Right lobe of liver (tissue), 6 donors: ENCODE results near the gene CBR1. TPM values are rescaled to one million over a fixed set of nuclear protein-coding genes. Genes with fewer than 3 reads are reported as not detected.

ENCODE experiments used
- ATAC-seq, 4 donors: fragments of 200-7000 bp; cut with Tn5 transposase; one replicate each; pipeline ENCODE4 v1.9.1; 2020; ENCODE audit warnings: mild to moderate bottlenecking in 4 of 4, moderate library complexity in 4 of 4
- DNase-seq, 3 donors: peaks; one replicate each; pipeline ENCODE4 v3.0.0-alpha.2; 2020
- H3K27ac ChIP-seq, 3 donors: fragments of 200-600 bp; one replicate each; pipeline ENCODE4 v1.8.0; 2022
- H3K27me3 ChIP-seq, 2 donors: fragments of 200-600 bp; one replicate each; pipeline ENCODE4 v1.8.0; 2022
- H3K36me3 ChIP-seq, 4 donors: fragments of 200-600 bp; sonication (generic) in 1 of 4; one replicate each; pipeline versions ENCODE4 v1.5.1 to v1.8.0; 2017 to 2022; ENCODE audit warnings: control low read depth in 1 of 4
- H3K4me1 ChIP-seq, 4 donors: fragments of 200-600 bp; sonication (generic) in 1 of 4; one replicate each; pipeline versions ENCODE4 v1.5.1 to v1.8.0; 2017 to 2022; ENCODE audit warnings: control low read depth in 1 of 4
- H3K4me3 ChIP-seq, 3 donors: fragments of 200-600 bp; one replicate each; pipeline ENCODE4 v1.8.0; 2022
- H3K9me3 ChIP-seq, 4 donors: fragments of 200-600 bp; sonication (generic) in 1 of 4; one replicate each; pipeline versions ENCODE4 v1.5.1 to v1.8.0; 2017 to 2022; ENCODE audit warnings: control low read depth in 1 of 4
- POLR2A ChIP-seq: fragments of 450-650 bp; IDR thresholded peaks from one replicate; pipeline ENCODE4 v1.6.1; 2017; ENCODE audit warnings: antibody characterized with exemption, mild to moderate bottlenecking
- WGBS: methylation state at CpG from one replicate; pipeline ENCODE4 v1.1.6; 2018; ENCODE audit warnings: low coverage, low lambda C conversion rate; ENCODE audit not compliant: insufficient coverage; ENCODE audit errors: missing lambda C conversion rate; 5-methylcytosine and 5-hydroxymethylcytosine counted together
- intact Hi-C, 2 donors: fragments of 100-400 bp; cut with DNase I; formaldehyde crosslinking; loops; one replicate each; pipeline versions ENCODE4 v1.11.2 to v1.14.1; 2022
- total RNA-seq, 6 experiments: library from RNA; depleted of rRNA in 2 of 6; stranded (reverse); fragments of >200 nt in 2 of 6; fragmentation: NEBNext Ultra II Directional in 3 of 6; extraction: Animal tissue kit (Norgen Biotek cat#: 25700) in 3 of 6; gene quantifications; one replicate each; pipeline versions ENCODE4 v1.1.0 to v1.2.4, GENCODE V29; 2016 to 2023
- TF ChIP-seq, protein P1 (sequence below), 4 donors: fragments of 200-600 bp in 3 of 4; fragments of 450-650 bp in 1 of 4; IDR thresholded peaks; one replicate each; pipeline versions ENCODE4 v1.5.1 to v1.8.0; 2016 to 2022; ENCODE audit warnings: antibody characterized with exemption in 4 of 4, mild to moderate bottlenecking in 2 of 4
- donor health status: DM: no; HTN: yes; CAD: no.
- donor health status: DM: no; HTN: no; CAD: no.
- donor health status: DM: no; HTN: no; CAD: no.
- donor health status: DM: no; HTN: yes; CAD: no.
- donor health status: DM: no; HTN: yes; CAD: no.

CBR1 gene
- total RNA-seq, 6 experiments from 2014 or later = 59.1 to 688 (median 211) TPM

DNA sequence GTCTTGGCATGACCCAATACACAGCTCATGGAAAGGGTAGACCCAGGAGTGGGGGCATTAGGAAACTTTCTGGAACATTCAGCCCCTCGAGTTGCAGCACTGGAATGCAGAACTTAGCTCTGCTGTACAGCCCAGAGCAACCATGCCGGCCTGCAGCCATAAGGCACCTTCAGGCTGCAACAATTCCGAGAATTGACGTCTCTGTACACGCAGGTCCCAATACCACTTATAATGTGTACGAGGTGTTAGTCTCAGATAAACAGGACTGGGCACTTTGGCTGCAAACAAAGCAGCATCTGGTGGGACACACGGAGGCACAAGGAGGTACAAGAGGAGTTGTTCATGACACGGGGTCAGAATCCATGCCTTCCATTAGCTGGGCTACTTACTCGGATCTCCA, 7.9 kb downstream of the CBR1 start:
- Histone ChIP-seq H3K4me1 (peaks cover 0 to 88% (median 11%) of the 10 kb centered on the region in 4 donors), H3K27me3 (no peaks in the 10 kb centered on the region), H3K36me3 (peaks cover 0 to 7% (median 2%) of the 10 kb centered on the region in 4 donors), H3K9me3 (no peaks in the 10 kb centered on the region), H3K4me3 (no peak overlapping the region), H3K27ac (peak overlapping the region in 1 of 3 donors; percentile 62)
- ATAC-seq (no peak), DNase-seq (no peak)
- no peak for TF ChIP-seq POLR2A
- TF ChIP-seq, protein P1, sequence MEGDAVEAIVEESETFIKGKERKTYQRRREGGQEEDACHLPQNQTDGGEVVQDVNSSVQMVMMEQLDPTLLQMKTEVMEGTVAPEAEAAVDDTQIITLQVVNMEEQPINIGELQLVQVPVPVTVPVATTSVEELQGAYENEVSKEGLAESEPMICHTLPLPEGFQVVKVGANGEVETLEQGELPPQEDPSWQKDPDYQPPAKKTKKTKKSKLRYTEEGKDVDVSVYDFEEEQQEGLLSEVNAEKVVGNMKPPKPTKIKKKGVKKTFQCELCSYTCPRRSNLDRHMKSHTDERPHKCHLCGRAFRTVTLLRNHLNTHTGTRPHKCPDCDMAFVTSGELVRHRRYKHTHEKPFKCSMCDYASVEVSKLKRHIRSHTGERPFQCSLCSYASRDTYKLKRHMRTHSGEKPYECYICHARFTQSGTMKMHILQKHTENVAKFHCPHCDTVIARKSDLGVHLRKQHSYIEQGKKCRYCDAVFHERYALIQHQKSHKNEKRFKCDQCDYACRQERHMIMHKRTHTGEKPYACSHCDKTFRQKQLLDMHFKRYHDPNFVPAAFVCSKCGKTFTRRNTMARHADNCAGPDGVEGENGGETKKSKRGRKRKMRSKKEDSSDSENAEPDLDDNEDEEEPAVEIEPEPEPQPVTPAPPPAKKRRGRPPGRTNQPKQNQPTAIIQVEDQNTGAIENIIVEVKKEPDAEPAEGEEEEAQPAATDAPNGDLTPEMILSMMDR (IDR thresholded peaks at IDR 0.05) = no peak
- 95% methylated on average over 6 of the region's 9 CpGs for WGBS
- intact Hi-C loops = no loop called here

DNA sequence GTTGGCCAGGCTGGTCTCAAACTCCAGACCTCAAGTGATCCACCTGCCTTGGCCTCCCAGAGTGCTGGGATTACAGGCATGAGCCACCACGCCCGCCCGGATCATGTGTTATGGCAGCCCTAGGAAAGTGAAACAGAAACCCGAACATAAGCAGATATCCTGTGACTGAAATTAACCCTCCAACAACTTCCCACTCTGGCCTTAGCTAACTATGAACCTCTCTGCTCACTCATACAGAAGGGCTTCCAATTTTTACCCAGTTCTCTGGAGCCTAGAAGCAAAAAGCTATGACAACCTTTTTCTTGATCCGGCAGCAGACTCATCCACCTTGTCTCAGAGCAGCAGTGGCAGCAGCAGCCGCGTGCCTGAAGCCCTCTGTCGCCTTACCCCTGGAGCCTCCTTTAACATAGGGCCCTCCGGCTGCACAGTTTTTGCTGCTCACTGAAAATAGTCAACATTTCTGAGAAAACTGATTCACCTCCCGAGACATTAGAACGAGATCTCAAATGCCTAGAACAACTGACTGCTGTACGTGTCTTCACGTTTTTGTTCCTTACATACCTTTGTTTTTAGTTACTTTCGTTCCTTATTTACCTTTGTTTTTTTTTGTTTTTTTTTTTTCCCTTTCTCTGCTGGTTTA, 9.3 kb downstream of the CBR1 start:
- peak in 1 of 3 donors; percentile 64 for DNase-seq
- TF ChIP-seq POLR2A = no peak
- TF ChIP-seq, protein P1 (IDR thresholded peaks at IDR 0.05) = no peak
- intact Hi-C loops = no loop called here
- Histone ChIP-seq H3K27me3 (no peaks in the 10 kb centered on the region), H3K4me3 (no peak overlapping the region), H3K4me1 (peaks cover 0 to 81% (median 9%) of the 10 kb centered on the region in 4 donors), H3K9me3 (no peaks in the 10 kb centered on the region), H3K27ac (peak overlapping the region; percentile 73 to 94 (median 81)), H3K36me3 (peaks cover 0 to 4% (median 2%) of the 10 kb centered on the region in 4 donors)
- peak; percentile 56 to 77 (median 68) for ATAC-seq
- 36% methylated on average over 7 of the region's 14 CpGs for WGBS

DNA sequence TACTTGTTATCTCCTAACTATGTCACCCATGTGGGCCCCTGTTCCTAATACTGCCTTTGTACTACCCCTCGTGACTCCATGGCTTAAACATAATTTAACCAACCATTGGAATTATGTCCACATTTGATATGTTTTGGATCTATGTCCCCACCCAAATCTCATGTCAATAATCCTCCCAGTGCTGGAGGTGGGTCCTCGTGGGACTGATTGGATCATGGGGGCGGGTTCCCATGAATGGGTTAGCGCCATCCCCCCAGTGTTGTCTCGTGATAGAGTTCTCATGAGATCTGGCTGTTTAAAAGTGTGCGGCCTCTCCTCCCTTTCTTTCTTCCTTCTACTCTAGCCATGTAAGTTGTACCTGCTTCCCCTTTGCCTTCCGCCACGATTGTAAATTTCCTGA, 9.8 kb downstream of the CBR1 start:
- no peak overlapping the region for H3K4me3 ChIP-seq
- no peaks in the 10 kb centered on the region for H3K9me3 ChIP-seq
- ATAC-seq = no peak
- DNase-seq = no peak
- peak overlapping the region; percentile 73 to 94 (median 81) for H3K27ac ChIP-seq
- WGBS = 68% methylated on average over 4 of the region's 8 CpGs
- intact Hi-C loops = no loop called here
- no peaks in the 10 kb centered on the region for H3K27me3 ChIP-seq
- peaks cover 0 to 76% (median 9%) of the 10 kb centered on the region in 4 donors for H3K4me1 ChIP-seq
- no peak for TF ChIP-seq POLR2A
- TF ChIP-seq, protein P1 (IDR thresholded peaks at IDR 0.05) = no peak
- peaks cover 0 to 3% (median 0%) of the 10 kb centered on the region in 4 donors for H3K36me3 ChIP-seq

DNA sequence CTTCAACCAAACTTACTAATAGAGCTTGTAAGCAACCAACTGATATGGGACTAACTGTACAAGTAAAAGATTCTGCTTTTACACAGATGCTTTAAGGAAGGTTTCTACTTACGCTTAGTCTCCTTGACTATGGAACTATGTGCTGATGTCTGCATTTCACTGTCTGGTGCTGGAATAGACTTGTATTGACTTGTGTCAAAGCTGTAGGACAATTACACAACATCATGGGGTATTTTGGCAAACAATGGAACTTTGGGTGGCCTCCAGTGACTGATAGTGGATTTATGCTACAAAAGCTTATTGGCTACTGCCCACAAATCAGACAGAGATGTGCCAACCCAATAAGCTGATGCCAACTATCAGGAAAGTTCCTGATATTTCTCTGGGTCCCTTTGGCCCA, 10.6 kb downstream of the CBR1 start:
- 33% methylated on average over 1 of the region's 1 CpG for WGBS
- peak; percentile 70 to 89 (median 79) for ATAC-seq
- Histone ChIP-seq H3K36me3 (no peaks in the 10 kb centered on the region), H3K27me3 (no peaks in the 10 kb centered on the region), H3K27ac (peak overlapping the region; percentile 73 to 94 (median 81)), H3K9me3 (no peaks in the 10 kb centered on the region), H3K4me1 (peaks cover 0 to 70% (median 9%) of the 10 kb centered on the region in 4 donors), H3K4me3 (no peak overlapping the region)
- peak in 1 of 3 donors; percentile 86 for DNase-seq
- intact Hi-C loops = no loop called here
- TF ChIP-seq POLR2A = no peak
- TF ChIP-seq, protein P1 (IDR thresholded peaks at IDR 0.05) = no peak
